Measurements from ENCODE around the gene SCN9A.
"Not testable (repeated sequence)": the region's sequence is repeated elsewhere in the genome, so short reads cannot be mapped to it uniquely, and the experiment has no call there.

Gene SCN9A

GRCh38 chr2:166365239-166365638, 10.5 kb downstream of the SCN9A start:
- TF ChIP-seq, protein P1, sequence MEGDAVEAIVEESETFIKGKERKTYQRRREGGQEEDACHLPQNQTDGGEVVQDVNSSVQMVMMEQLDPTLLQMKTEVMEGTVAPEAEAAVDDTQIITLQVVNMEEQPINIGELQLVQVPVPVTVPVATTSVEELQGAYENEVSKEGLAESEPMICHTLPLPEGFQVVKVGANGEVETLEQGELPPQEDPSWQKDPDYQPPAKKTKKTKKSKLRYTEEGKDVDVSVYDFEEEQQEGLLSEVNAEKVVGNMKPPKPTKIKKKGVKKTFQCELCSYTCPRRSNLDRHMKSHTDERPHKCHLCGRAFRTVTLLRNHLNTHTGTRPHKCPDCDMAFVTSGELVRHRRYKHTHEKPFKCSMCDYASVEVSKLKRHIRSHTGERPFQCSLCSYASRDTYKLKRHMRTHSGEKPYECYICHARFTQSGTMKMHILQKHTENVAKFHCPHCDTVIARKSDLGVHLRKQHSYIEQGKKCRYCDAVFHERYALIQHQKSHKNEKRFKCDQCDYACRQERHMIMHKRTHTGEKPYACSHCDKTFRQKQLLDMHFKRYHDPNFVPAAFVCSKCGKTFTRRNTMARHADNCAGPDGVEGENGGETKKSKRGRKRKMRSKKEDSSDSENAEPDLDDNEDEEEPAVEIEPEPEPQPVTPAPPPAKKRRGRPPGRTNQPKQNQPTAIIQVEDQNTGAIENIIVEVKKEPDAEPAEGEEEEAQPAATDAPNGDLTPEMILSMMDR (conservative IDR thresholded peaks at IDR 0.05; ENCODE audit: low read depth, low read length), result no peak
- no peak overlapping the region for H3K4me3 ChIP-seq (ENCODE audit: low read length)
- DNase-seq (ENCODE audit: low read depth), result no peak

GRCh38 chr2:166364476-166365161, 11.1 kb downstream of the SCN9A start:
- TF ChIP-seq, protein P1 (conservative IDR thresholded peaks at IDR 0.05; ENCODE audit: low read depth, low read length), result no peak
- DNase-seq (ENCODE audit: low read depth), result no peak
- H3K4me3 ChIP-seq (ENCODE audit: low read length), result no peak overlapping the region

DNA sequence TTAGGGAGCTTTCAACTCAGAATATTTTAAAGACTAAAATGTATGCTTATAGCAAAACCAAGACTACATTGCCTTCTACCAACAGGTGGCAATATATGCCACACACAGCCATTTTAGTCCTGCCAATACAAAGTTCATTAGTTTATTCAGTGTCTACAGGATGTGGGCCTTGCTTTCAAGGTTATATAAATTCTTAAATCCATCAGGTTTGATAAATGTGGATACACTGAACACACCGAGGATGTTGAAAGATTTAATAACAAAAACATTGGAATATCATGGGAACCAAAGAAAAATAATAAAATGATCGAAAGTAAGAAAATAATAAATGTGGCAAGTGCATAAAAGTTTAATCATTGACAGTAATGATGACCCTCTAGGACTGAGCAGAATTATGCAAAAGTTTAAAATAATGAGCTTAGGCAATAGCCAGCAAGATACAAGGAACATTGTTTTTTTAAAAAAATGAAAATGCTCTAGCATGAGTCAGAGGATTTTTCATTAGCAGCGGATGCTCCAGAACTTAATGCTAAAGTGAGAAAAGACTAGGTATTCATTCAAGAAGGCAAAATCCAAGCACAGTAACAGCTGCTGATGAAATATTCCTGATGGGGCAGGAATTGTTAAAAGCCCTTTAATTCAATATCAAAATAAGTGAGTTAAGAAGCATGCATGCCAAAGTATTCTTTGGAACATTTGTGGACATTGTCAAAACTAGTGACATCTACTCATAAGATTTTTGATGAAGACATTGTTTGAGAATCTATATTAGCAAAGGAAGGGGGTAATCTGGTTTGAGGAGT, 14.2 kb downstream of the SCN9A start:
- TF ChIP-seq, protein P1 (conservative IDR thresholded peaks at IDR 0.05; ENCODE audit: low read depth, low read length), result peak; percentile 76
- H3K4me3 ChIP-seq (ENCODE audit: low read length), result no peak overlapping the region
- no peak for DNase-seq (ENCODE audit: low read depth)

DNA sequence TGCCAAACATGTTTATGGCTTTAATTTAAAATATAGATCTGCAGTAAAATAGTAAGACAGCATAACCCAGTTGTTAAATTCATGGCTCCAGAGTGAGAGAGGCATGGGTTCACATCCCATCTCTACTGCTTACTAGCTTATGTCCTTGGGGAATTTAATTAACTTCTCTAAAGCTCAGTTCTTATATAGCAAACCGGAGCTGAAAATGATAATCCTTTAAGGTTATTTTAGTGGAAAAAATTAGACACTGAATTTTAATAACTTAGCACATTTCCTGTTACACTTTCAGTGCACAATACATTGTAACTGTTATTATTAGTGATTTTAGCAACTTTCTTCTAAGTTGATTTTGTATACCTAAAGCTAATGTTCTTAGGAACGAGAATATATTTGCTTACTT, 14.8 kb downstream of the SCN9A start:
- DNase-seq (ENCODE audit: low read depth), result no peak
- H3K4me3 ChIP-seq (ENCODE audit: low read length), result no peak overlapping the region
- TF ChIP-seq, protein P1 (conservative IDR thresholded peaks at IDR 0.05; ENCODE audit: low read depth, low read length), result no peak

GRCh38 chr2:166360426-166360825, 15.3 kb downstream of the SCN9A start:
- H3K4me3 ChIP-seq (ENCODE audit: low read length), result no peak overlapping the region
- TF ChIP-seq, protein P1 (conservative IDR thresholded peaks at IDR 0.05; ENCODE audit: low read depth, low read length), result no peak
- DNase-seq (ENCODE audit: low read depth), result no peak

DNA sequence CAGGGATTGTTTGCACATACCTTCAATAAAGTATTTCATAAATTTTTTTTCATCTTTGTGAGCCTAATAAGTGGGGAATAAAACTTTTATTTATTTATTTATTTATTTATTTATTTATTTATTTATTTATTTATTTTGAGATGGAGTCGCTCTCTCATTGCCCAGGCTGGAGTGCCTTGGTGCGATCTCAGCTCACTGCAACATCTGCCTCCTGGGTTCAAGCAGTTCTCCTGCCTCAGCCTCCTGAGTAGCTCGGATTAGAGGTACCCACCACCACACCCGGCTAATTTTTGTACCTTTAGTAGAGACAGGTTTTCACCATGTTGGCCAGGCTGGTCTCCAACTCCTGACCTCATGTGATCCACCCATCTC, 17.8 kb downstream of the SCN9A start:
- not testable (repeated sequence) for DNase-seq (ENCODE audit: low read depth); H3K4me3 ChIP-seq (ENCODE audit: low read length)

DNA sequence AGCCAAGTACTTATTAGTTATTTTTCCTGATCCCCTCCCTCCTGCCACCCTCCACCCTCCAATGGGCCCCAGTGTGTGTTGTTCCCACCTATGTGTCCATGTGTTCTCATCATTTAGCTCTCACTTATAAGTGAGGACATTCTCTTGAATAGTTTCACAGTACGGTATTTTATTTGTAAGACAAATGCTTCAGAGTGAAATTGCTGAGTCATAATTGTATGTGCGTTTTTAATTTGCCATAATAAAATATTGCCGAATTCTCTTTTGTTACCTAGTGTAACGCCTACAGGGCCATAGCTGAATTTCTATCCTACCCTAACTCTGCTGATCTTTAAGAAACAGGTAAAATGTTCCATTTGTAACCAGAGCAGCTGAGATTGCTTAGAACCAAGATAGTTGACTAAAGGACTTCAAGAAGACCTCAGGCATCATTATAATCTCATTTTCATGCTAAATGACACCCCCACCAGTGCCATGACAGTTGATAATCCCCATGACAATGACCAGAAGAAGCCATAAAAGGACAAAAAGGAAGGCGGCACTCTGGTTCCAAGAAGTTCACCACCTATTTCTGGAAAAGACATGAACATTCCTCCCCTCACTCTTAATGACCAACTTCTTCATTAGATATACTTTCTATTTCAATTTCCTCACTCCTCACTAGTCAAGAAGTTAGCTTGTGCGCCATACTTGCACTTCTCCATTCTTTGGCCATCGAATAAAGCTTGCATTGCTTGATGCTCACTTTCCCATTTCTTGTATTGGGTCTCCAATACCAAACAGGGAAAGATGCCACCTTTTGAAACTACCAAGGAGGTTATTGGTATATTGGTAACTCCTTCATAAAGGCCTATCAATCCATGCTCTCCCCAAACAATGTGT, 18.4 kb downstream of the SCN9A start:
- TF ChIP-seq, protein P1 (conservative IDR thresholded peaks at IDR 0.05; ENCODE audit: low read depth, low read length), result no peak
- DNase-seq (ENCODE audit: low read depth), result no peak
- no peak overlapping the region for H3K4me3 ChIP-seq (ENCODE audit: low read length)
